GM12891 (cell line): Measurements from ENCODE around the gene DYNLT1.

ENCODE experiments used
- POLR2A ChIP-seq: IDR thresholded peaks from 2 replicates; pipeline ENCODE4 v1.6.1; 2011; ENCODE audit warnings: low read depth, low read length, control low read depth
- POLR2AphosphoS5 ChIP-seq: IDR thresholded peaks from 2 replicates; pipeline ENCODE4 v1.6.1; 2011; ENCODE audit warnings: low read depth, low read length, control low read depth

- TF ChIP-seq POLR2AphosphoS5 (no peak), POLR2A (no peak)
These were observed 44.3 kb upstream of the DYNLT1 start for GRCh38 chr6:158688860-158689259.
